HCT116 (cell line): ENCODE results near the gene C1QB. TPM values are rescaled to one million over a fixed set of nuclear protein-coding genes. Genes with fewer than 3 reads are reported as not detected.
"Not testable (repeated sequence)": the region's sequence is repeated elsewhere in the genome, so short reads cannot be mapped to it uniquely, and the experiment has no call there.

Source experiments
- ATAC-seq: fragments of 200-7000 bp; cut with Tn5 transposase; 2 replicates; pipeline ENCODE4 v1.9.1; 2020; ENCODE audit warnings: mild to moderate bottlenecking, moderate library complexity
- BruUV-seq: library from RNA; stranded (reverse); fragments of 400-500 nt; replicated peaks from 2 replicates; lab custom pipeline; 2021; lab: Mats Ljungman, UMichigan
- CTCF ChIA-PET: fragments of 300-600 bp; sonication (Branson Sonifier 250); formaldehyde crosslinking; loops from one replicate; lab custom pipeline; 2021; ENCODE audit warnings: antibody characterized with exemption; lab: Charles Lee
- POLR2A ChIA-PET: fragments of 300-600, 350-600 bp; sonication (Branson Sonifier 250); formaldehyde crosslinking; loops from one replicate; lab custom pipeline; 2021; ENCODE audit warnings: antibody characterized with exemption; lab: Charles Lee
- RAD21 ChIA-PET, 2 experiments: fragments of 300-600 bp; sonication (Branson Sonifier 250); formaldehyde crosslinking; loops; one replicate each; lab custom pipeline; 2023; ENCODE audit warnings: low total read pairs in 2 of 2; ENCODE audit not compliant: uncharacterized antibody in 2 of 2, unreplicated experiment in 2 of 2, low non-redundant PET in 1 of 2; lab: Charles Lee
- DNase-seq: peaks from one replicate; pipeline ENCODE4 v3.0.0-alpha.2; 2010; ENCODE audit warnings: low read depth, low spot score
- H2AFZ ChIP-seq: fragments of 200-600 bp; shearing (Covaris generic), sonication (generic); 2 replicates; pipeline ENCODE4 v1.6.1; 2017; ENCODE audit warnings: low read depth, mixed run types, mixed read lengths, antibody characterized with exemption, low read length; ENCODE audit not compliant: poor library complexity, severe bottlenecking
- H3K27ac ChIP-seq: 2 replicates; pipeline ENCODE4 v1.5.1; 2012; ENCODE audit warnings: low read depth, low read length
- H3K27me3 ChIP-seq: fragments of 200-600 bp; sonication (generic); 2 replicates; pipeline ENCODE4 v1.6.1; 2016; ENCODE audit warnings: mixed run types, low read length, mixed read lengths; ENCODE audit not compliant: insufficient read depth
- H3K36me3 ChIP-seq, 2 experiments: fragments of 200-500 bp in 1 of 2; fragments of 200-600 bp in 1 of 2; sonication (Bioruptor generic) in 1 of 2; sonication (generic) in 1 of 2; 2 replicates each; pipeline versions ENCODE4 v1.5.1 to v1.6.1; 2014 to 2016; ENCODE audit warnings: low read length in 2 of 2, inconsistent platforms in 1 of 2, mixed read lengths in 1 of 2, mixed run types in 1 of 2; ENCODE audit not compliant: insufficient read depth in 2 of 2, control insufficient read depth in 1 of 2
- H3K4me1 ChIP-seq, 2 experiments: fragments of 200-600 bp in 1 of 2; sonication (generic) in 1 of 2; 2 replicates each; pipeline versions ENCODE4 v1.5.1 to v1.6.1; 2012 to 2017; ENCODE audit warnings: low read length in 2 of 2, inconsistent platforms in 1 of 2, mild to moderate bottlenecking in 1 of 2, mixed read lengths in 1 of 2, mixed run types in 1 of 2, moderate library complexity in 1 of 2; ENCODE audit not compliant: insufficient read depth in 2 of 2, control insufficient read depth in 1 of 2
- H3K4me2 ChIP-seq: fragments of 200-600 bp; sonication (generic); 2 replicates; pipeline ENCODE4 v1.6.1; 2017; ENCODE audit warnings: mixed run types, low read length, mixed read lengths
- H3K4me3 ChIP-seq, 2 experiments: fragments of 200-600 bp in 1 of 2; sonication (generic) in 1 of 2; replicated peaks in 1 of 2; 2 replicates each; pipeline ENCODE4 v1.5.1; 2011 to 2016; ENCODE audit warnings: low read length in 2 of 2, control low read depth in 1 of 2, low read depth in 1 of 2, mild to moderate bottlenecking in 1 of 2, mixed read lengths in 1 of 2, mixed run types in 1 of 2
- H3K79me2 ChIP-seq: fragments of 200-600 bp; sonication (generic); 2 replicates; pipeline ENCODE4 v1.6.1; 2017; ENCODE audit warnings: mild to moderate bottlenecking, mixed run types, low read length, moderate library complexity, mixed read lengths; ENCODE audit not compliant: insufficient read depth
- H3K9ac ChIP-seq: fragments of 200-600 bp; sonication (generic); 2 replicates; pipeline ENCODE4 v1.6.1; 2016; ENCODE audit warnings: low read length, mixed read lengths
- H3K9me2 ChIP-seq: fragments of 200-600 bp; sonication (generic), shearing (Covaris generic); 2 replicates; pipeline ENCODE4 v1.6.1; 2017; ENCODE audit warnings: mixed run types, mild to moderate bottlenecking, moderate library complexity; ENCODE audit not compliant: insufficient read depth
- H3K9me3 ChIP-seq, 2 experiments: fragments of 200-500 bp in 1 of 2; fragments of 200-600 bp in 1 of 2; sonication (Bioruptor generic) in 1 of 2; sonication (generic) in 1 of 2; 2 replicates each; pipeline ENCODE4 v1.6.1; 2014 to 2017; ENCODE audit warnings: low read length in 2 of 2, mixed read lengths in 2 of 2, inconsistent platforms in 1 of 2, low read depth in 1 of 2, mild to moderate bottlenecking in 1 of 2, mixed run types in 1 of 2, moderate library complexity in 1 of 2; ENCODE audit not compliant: control insufficient read depth in 1 of 2, insufficient read depth in 1 of 2
- H4K20me1 ChIP-seq: fragments of 200-600 bp; sonication (generic), shearing (Covaris generic); 2 replicates; pipeline ENCODE4 v1.6.1; 2017; ENCODE audit warnings: mixed run types, mild to moderate bottlenecking, moderate library complexity; ENCODE audit not compliant: insufficient read depth
- CEBPB ChIP-seq: IDR thresholded peaks from 2 replicates; pipeline ENCODE4 v1.6.1; 2012; ENCODE audit warnings: low read depth
- EGR1 ChIP-seq: IDR thresholded peaks from 2 replicates; pipeline ENCODE4 v1.6.1; 2012; ENCODE audit warnings: low read depth
- ELF1 ChIP-seq: IDR thresholded peaks from 2 replicates; pipeline ENCODE4 v1.6.1; 2012; ENCODE audit warnings: low read depth, borderline replicate concordance
- FOSL1 ChIP-seq: IDR thresholded peaks from 2 replicates; pipeline ENCODE4 v1.6.1; 2012; ENCODE audit warnings: low read depth
- JUND ChIP-seq: IDR thresholded peaks from 2 replicates; pipeline ENCODE4 v1.6.1; 2012
- RAD21 ChIP-seq: IDR thresholded peaks from 2 replicates; pipeline ENCODE4 v1.6.1; 2012; ENCODE audit warnings: low read depth, mild to moderate bottlenecking
- ZBTB33 ChIP-seq: IDR thresholded peaks from 2 replicates; pipeline ENCODE4 v1.6.1; 2011; ENCODE audit warnings: mild to moderate bottlenecking, low read length, moderate library complexity; ENCODE audit not compliant: insufficient replicate concordance; ENCODE audit errors: extremely low read depth
- ZNF274 ChIP-seq: fragments of 200-500 bp; sonication (Bioruptor generic); IDR thresholded peaks from 2 replicates; pipeline ENCODE4 v1.6.1; 2014; ENCODE audit warnings: mild to moderate bottlenecking, low read depth, low read length, inconsistent platforms
- intact Hi-C: fragments of 100-400 bp; cut with micrococcal nuclease; formaldehyde crosslinking; loops from 2 replicates; pipeline ENCODE4 v1.10.0; 2022
- total RNA-seq: library from RNA; stranded (reverse); gene quantifications from one replicate; pipeline ENCODE4 v1.2.1, GENCODE V29; 2021; ENCODE audit not compliant: unreplicated experiment

The C1QB gene
- total RNA-seq, 1 experiment from 2014 or later: 0.32 TPM

GRCh38 chr1:22705586-22705985 is 52.5 kb downstream of the C1QB start:
- H3K4me2 ChIP-seq: no peak overlapping the region
- H3K27ac ChIP-seq: no peak overlapping the region
- no peak overlapping the region for H2AFZ ChIP-seq
- DNase-seq (no peak), ATAC-seq (no peak)
- no peaks in the 10 kb centered on the region for H3K79me2 ChIP-seq
- no peaks in the 10 kb centered on the region for H3K9me3 ChIP-seq
- no peaks in the 10 kb centered on the region for H3K27me3 ChIP-seq
- no peaks in the 10 kb centered on the region for H3K9me2 ChIP-seq
- H3K4me3 ChIP-seq: no peak overlapping the region
- BruUV-seq: no TSS peak
- ChIA-PET RAD21 (interaction anchor here (0.6 to 2.0 kb wide), 3 partner anchors 39 to 156 kb away, joined by 5 to 20 read pairs (median 17); no protein-coding TSS in a partner anchor), CTCF (interaction anchor here (1.3 to 4.0 kb wide), 5 partner anchors 146 to 259 kb away, joined by 3 to 83 read pairs (median 7); no protein-coding TSS in a partner anchor), POLR2A (no interaction called here)
- no peak overlapping the region for H3K9ac ChIP-seq
- intact Hi-C loops: no loop called here
- TF ChIP-seq ELF1 (no peak), JUND (no peak), RAD21 (no peak), FOSL1 (no peak), EGR1 (no peak), ZNF274 (no peak), CEBPB (no peak), ZBTB33 (no peak)
- peaks cover 0 to 20% of the 10 kb centered on the region in 2 experiments; a peak in 3 of 4 replicates for H3K4me1 ChIP-seq
- no peaks in the 10 kb centered on the region for H3K36me3 ChIP-seq
- no peaks in the 10 kb centered on the region for H4K20me1 ChIP-seq

DNA sequence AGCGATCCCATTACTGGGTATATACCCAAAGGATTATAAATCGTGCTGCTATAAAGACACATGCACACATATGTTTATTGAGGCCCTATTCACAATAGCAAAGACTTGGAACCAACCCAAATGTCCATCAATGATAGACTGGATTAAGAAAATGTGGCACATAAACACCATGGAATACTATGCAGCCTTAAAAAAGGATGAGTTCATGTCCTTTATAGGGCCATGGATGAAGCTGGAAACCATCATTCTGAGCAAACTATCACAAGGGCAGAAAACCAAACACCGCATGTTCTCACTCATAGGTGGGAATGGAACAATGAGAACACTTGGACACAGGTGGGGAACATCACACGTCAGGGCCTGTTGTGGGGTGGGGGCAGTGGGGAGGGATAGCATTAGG is 53.1 kb downstream of the C1QB start:
- H3K36me3 ChIP-seq, POLR2A ChIA-PET, H3K79me2 ChIP-seq, H3K4me3 ChIP-seq, DNase-seq, RAD21 ChIA-PET, H3K9me3 ChIP-seq, H3K27ac ChIP-seq, BruUV-seq, H3K9me2 ChIP-seq, ATAC-seq, H3K9ac ChIP-seq, H2AFZ ChIP-seq, H3K27me3 ChIP-seq, H4K20me1 ChIP-seq, intact Hi-C loops, H3K4me2 ChIP-seq, CTCF ChIA-PET: not testable (repeated sequence)
- H3K4me1 ChIP-seq: peaks cover 0 to 20% of the 10 kb centered on the region in 2 experiments; a peak in 3 of 4 replicates
